GM18520 (cell line): ENCODE measurements around the gene ZBTB24.
"Not testable (repeated sequence)": the region's sequence is repeated elsewhere in the genome, so short reads cannot be mapped to it uniquely, and the experiment has no call there.

ENCODE experiments used
- ATAC-seq: cut with Tn5 transposase; IDR thresholded peaks from one replicate; pipeline ENCODE4 v1.9.1; 2021; ENCODE audit not compliant: unreplicated experiment

ZBTB24 gene

DNA sequence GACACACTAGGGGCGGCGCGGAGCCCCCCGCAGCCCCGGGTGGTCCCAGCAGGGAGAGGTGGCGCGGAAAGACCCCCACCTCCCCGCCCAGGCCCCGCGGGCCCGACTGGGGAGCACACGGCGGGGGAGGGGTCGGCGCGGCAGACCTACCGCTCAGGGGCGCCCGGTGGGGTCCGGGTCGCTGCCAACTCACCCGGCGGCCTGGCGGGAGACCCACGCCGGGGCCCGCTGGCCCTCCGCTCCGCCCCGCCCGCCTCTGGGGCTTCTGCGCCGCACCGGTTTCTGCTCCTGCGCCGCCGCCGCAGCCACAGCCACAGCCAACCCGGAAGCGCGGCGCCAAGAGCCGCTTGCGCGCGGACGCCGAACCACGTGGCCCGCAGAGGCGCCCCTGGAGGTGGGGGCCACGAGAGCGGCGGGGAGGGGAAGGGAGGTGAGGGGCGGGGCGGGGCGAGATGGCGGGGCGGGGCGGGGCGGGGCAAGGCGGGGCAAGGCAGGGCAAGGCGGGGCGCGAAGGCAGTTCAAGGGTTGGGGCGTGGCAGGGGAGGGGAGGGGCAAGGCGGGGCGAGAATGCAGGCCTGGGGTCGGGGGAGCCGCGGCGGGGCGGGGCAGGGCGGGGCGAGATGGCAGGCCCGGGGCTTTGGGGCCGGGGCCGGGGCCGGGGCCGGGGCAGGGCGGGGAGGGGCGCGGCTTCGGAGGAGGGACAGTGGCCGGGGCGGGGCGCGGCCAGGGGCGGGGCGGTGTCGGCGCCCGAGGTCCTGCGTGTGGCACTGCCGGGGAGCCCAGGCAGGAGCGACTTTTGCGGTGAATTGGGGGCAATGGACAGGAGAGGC lies at the start of gene ZBTB24:
TSS of gene ZBTB24 (minus strand) at position 315 of the 830 bp plus-strand sequence. CDS start 1,193 bp downstream, outside the sequence.
- ATAC-seq: peak; percentile 85

DNA sequence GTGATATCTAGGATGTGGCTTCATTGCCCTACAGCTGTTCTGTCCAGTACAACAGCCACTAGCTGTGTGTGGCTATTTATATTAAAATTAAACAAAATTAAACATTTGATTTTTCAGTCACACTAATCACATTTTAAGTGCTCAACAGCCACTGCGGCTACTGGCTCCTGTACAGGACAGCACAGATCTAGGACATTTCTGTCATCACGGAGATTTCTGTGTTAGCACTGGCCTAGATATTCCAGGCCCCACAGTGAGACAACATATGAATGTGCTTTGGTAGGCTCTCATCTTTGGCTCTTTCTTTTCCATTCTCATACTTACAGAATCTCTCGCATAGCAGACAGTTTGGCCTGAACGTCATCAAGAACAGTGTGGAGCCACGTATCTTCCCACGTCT lies 48.4 kb upstream of the ZBTB24 start:
- ATAC-seq: no peak

DNA sequence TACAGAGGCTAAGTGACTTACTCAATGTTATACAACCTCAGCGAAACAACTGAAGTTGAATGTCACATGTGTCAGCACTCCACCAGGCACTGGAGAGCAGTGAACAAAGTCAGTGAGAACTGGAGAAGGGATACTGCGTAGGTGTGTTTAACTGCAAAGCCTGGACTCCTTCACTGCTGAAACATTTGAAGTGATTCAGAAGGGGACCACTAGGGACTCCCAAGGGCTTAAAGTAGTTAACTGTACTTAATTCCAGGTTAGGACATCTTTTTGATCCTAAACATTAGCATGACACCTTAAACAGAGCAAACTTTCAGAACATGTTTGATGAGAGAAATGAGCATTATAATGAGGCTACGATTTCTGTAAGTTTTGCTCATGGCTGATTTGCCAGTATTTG lies 45.0 kb upstream of the ZBTB24 start:
- no peak for ATAC-seq

DNA sequence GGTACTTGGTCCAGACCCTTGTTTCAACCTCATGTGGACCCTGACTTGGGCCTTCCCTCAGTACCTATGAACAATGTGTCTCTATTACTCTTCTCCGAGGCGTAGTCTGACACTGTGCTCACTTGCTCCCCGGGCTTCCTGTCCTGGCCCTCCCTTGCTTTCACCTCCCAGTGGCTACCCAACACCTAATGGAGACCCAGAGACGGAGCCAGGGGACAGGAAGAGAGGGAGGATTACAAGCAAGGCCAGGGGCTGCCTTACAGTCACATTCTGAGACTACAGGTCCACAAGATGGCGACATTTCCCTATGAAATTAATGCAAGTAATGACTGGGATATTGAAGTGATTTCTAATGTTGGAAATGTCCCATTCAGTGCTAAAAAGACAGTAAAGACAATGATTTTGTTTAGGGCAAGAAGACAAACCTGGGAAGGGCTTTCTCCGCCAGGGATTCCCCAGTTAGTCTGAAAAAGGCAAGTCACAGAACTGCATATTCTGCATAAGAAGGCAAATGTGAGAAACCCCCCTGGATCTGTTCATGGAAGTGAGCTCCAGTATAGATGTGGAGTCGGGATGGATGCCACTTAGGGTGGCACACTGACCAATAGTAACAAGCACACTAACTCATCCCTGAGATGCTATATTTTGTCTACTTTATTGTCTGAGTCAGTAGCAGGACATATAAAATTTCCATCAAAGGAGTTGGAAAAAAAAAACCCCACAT lies 44.0 kb upstream of the ZBTB24 start:
- ATAC-seq: no peak

DNA sequence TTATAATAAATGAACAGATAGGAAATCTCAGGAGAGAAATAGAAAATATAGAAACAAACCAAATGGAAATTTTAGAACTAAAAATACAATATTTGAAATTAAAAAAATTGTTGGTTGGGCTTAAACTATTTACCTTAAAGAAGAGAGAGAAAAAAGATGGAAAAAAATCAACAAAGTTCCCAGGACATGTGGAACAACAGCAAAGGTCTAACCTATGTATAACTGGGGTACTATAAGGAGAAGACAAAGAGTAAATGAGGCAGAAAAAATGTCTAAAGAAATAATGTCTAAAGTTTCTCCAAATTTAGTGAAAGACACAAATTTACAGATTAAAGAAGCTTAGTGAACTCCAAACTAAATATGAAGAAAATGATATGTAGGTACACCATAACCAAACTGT lies 41.1 kb upstream of the ZBTB24 start:
- no peak for ATAC-seq

DNA sequence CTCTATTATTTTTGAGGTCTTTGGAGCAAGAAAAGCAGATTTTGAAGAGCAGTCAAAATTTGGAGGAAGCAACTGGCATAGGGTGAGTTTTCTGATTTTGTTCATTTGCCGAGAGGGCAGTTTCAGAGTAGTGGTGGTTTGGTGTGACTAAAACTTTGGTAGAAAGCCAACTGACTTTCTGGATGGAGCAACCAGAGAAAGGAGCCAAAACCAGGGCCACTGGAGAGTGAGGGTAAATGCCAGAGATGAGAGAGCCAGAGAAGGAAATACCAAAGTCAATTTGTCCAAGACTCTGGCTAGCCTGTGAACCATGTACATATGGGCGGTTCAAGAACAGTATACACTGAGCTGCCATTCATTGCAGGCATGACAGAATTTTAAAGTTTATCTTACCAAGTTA lies 40.5 kb upstream of the ZBTB24 start:
- no peak for ATAC-seq

DNA sequence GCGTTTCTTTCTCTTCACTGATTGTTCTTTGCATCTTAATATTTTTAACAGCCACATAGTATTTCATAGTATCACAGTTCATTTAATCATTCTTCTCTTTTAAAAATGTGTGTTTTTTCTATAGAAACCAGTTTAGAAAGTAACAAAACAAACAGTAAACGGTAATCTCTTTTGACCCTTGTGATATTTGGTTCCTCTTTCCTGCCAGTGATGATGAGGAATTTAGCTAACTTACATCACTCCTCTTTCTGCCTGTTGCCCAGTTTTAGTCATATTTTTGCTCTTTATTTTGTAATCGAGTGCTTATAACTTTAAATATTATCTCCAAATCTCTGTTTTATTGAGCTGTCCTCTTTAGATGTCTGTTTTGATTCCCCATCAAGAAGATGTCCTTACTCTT lies 38.1 kb upstream of the ZBTB24 start:
- no peak for ATAC-seq

DNA sequence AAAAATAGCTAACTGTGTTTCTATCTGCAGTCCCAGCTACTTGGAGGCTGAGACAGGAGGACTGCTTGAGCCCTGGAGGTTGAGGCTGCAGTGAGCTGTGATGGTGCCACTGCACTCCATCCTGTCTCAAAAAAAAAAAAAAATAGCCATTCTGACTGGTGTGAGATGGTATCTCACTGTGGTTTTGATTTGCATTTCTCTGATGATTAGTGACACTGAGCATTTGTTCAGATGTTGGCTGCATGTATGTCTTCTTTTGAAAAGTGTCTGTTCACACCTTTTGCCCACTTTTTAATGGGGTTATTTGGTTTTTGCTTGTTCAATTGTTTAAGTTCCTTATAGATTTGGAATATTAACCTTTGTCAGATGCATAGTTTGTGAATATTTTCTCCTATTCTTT lies 36.6 kb upstream of the ZBTB24 start:
- ATAC-seq: not testable (repeated sequence)

DNA sequence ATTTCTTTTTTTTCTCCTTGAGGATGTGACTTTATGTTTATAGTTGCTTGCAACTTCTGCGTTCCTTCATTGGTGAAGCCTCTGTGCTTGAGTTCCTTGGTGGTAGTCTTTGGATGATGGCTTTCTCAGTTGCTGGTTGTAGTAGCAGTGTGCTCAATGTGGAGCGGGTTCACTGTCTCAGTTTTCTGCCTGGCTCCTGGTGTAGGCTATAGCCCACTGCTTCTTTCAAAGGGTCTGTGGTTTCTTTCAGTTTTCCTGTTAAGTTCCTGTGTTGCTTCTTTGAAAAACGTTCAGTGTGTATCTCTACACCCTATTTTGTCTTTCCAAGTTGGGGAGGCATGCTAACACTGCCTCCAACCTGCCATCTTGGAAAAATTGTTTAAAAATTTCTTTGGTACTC lies 33.9 kb upstream of the ZBTB24 start:
- no peak for ATAC-seq

DNA sequence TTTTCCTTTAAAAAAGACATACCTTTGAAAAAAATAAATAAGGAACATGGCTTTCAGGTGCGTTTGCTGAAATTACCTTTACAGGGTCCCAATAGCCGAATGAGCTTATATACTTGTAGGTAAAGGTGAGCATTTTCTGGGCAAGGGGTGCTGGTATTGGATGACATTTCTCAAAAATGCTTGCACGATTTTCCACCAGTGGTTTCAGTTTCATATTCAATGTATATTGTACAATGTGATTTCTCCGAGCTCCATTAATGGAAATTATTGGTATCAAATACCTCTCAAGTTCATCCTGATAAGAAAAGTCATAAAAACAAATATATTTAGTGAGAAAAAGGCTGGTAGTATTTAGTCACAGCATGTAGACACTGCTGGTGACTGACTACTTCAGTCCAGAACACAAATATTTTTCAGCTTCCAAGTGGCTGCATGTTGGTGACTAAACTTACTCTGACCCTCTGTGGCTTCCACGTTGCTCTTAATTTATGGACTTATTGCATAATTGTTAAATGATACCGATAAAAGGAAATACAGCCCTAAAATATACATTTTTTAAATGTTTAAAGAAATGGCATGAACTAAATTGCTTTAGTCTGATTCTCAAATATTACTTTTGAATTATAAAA lies 32.9 kb upstream of the ZBTB24 start:
- no peak for ATAC-seq

DNA sequence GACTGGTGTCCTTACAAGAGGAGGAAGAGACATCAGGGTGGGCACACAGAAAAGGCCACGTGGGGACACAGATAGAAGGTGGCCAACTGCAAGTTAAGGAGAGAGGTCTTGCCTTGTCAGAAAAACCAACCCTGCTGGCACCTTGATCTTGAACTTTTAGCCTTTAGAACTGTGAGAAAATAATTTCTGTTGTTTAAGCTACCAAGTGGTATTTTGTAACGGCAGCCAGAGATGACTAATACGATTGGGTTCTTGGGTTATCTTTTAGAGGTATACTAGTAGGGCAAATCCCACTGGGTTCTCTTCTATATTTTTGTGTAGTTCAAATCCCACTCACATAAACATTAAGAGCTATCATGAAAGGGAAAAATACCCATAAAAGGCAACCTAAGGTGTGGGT lies 31.9 kb upstream of the ZBTB24 start:
- no peak for ATAC-seq

DNA sequence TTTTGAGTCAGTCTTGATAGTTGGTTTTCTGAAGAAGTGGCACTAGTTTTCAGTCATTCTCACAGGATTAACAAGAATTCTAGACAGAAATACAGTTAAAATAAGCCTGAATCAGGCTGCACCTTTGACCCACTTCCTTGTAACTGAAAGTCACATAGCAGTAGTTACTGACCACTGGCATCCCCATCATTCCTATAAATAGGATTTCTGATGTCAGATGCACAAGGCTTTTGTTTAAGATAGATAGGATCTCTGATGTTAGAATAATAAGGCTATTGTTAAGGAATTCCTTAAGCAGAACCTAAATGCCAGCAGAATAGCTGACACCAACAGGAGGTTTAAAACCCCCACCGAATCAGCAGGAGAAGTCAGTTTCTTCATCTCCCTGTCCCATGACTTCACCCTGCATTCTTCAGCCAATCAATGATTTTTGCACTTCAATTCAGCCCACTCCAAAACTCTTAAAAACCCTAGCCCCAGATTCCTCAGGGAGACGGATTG lies 30.6 kb upstream of the ZBTB24 start:
- ATAC-seq: no peak

DNA sequence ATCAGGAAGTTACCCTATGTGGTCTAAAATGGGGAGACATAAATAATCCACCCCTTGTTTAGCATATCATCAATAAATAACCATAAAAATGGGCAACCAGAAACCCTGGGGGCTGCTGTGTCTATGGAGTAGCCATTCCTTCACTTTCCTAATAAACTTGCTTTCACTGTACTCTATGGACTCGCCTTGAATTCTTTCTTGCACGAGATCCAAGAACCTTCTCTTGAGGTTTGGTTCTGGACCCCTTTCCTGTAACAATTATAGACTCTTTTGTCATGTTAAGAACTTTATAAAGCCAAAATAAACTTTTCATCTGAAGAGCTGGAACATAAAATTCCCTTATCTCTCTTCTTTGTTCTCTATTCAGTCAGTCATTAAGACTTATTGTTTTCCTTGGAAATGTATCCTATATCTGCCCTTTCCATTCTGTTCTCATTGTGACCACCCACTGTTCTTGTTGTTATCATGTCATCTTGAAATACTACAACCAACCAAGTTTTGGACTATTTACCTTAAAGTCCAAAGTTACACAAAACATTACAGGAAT lies 29.3 kb upstream of the ZBTB24 start:
- ATAC-seq: no peak

DNA sequence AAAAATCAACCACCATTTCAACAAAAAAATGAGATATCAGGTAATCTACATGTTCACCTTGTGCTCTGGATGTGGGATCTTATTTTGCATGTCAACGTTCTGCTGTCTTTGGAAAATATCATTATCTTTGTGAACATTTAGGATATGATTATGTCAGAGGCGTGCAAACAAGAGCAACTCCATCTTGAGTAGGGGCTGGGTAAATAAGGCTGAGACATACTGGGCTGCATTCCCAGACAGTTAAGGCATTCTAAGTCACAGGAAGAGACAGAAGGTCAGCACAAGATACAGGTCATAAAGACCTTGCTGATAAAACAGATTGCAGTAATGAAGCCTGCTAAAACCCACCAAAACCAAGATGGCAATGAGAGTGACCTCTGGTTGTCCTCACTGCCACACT lies 28.8 kb upstream of the ZBTB24 start:
- no peak for ATAC-seq

DNA sequence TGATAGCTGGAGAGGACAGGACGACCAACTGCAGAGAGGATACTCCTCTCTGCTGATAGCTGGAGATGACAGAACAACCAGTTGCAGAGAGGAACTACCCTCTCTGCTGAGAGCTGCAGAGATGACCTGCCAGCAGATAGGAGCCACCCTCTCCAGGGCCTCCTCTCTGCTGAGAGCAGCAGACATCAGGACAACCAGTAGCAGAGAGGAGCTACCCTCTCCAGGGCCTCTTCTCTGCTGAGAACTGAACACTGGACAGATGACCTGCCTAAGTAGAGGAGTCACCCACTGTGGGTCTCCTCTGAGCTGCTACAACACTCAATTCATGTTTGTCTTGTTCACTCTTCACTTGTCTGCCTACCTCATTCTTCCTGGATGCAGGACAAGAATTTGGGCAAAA lies 27.3 kb upstream of the ZBTB24 start:
- ATAC-seq: no peak

DNA sequence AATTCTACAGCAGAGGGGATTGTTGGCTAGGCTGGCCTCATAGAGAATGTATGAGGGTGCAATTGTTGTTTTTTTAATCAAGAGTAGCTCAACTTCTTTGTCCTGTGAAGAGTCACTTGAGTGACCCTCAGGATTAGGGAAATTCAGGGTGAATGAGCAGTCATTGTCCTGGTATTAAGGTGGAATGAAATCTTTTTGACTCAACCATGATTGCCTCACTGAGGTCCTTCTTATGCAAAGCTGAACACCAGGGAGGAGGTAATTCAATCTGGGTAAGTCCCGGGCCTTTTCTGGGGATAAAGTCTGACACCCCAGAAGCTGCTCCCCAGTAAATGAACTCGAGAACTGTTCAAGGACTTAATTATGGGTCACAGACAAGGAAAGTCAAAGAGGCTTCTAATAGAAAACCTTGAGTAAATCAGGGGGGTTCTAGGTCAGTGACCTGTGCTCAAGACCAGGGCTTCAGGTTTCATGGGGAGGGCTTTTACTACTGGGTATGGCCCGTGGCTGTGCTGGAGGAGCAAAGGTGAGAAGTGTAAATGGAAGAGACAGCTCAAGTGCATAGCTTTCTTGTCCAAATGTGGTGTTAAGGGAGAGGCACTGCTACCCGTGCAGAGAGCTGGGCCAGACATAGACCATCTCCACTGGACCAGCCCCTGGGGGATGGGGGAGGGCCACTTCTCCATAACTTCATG lies 25.3 kb upstream of the ZBTB24 start:
- no peak for ATAC-seq

DNA sequence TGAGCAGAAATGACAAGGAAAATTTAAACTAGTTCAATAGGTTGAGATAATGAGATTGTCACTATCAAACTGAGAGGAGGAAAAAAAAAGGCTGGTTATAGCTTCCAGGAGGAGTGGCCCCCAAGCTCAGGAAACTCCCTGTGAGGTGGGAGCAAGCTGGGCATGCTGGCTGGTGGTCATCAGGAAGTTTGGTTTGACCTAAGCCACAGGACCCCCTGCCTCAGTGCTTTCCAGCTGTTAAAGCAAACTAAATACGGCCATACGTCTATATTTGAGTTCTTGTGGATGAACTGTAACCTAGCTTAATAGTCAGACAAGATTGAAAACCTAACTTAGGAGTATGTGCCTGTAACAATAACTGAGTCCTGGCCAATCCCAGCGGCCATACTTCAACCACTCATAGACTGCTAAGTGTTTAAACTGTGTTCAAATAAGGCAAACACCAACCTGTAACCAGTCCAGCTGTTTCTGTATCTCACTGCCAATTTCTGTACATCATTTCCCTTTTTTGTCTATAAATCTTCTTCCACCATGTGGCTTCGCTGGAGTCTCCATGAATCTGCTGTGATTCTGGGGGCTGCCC lies 24.6 kb upstream of the ZBTB24 start:
- no peak for ATAC-seq

DNA sequence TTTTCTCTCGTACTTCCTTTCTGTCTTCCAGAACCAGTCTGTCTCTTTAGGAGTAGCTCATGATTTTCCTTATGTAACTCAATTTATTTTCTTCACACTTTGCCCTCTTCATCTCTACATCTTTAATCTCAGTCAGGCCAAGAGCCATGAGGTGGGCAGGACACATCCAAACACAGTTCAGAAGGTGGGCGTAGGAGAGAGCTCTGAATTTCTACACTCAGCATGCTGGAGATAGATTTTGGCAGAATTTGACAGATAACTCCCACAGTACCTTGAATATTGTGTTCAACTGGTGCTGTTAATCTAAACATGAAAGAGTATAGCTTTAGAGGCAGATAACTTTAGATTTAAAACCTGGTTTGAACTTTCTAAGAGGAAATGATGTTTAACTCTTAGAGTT lies 23.8 kb upstream of the ZBTB24 start:
- ATAC-seq: no peak

DNA sequence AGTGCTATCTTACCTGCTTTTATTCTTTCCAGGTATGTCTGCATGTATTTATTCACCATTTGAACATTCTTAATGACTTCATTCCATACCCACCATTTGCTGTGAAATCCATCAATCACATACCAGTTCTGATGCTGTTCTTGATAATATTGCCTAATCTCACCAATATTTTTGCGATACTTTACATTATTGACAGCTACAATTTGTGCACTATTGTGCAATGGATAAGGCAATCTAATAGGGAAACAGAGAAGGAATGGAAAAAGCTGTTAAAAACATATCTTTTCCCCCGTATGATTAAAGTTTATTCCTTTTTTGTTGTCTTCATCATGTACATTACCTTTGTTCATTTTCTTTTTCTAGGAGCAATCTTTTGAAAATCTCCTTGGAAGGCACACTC lies 23.3 kb upstream of the ZBTB24 start:
- ATAC-seq: no peak
